Activated B cell treated with CpG ODN at 0.5 μM for 24 hours (primary cell): ENCODE data around the gene LGR6. TPM values are rescaled to one million over a fixed set of nuclear protein-coding genes. Genes with fewer than 3 reads are reported as not detected.

Experiments used
- ATAC-seq: fragments of 200-7000 bp; cut with Tn5 transposase; one replicate; pipeline ENCODE4 v1.10.0; 2021; ENCODE audit warnings: low read depth, mild to moderate bottlenecking, moderate library complexity
- CTCF ChIA-PET: fragments of 350-600 bp; sonication (Branson Sonifier 250); formaldehyde crosslinking; loops from one replicate; lab custom pipeline; 2021; ENCODE audit warnings: antibody characterized with exemption; lab: Charles Lee
- POLR2A ChIA-PET: fragments of 350-600 bp; sonication (Branson Sonifier 250); formaldehyde crosslinking; loops from one replicate; lab custom pipeline; 2021; ENCODE audit warnings: antibody characterized with exemption; lab: Charles Lee
- DNase-seq: peaks from one replicate; pipeline ENCODE4 v3.0.0; 2022
- H3K27ac Mint-ChIP-seq: one replicate; pipeline ENCODE4 v1.8.0; 2020; ENCODE audit warnings: mixed read lengths
- H3K27me3 Mint-ChIP-seq: one replicate; pipeline ENCODE4 v1.8.0; 2021; ENCODE audit warnings: mixed read lengths
- H3K36me3 Mint-ChIP-seq: one replicate; pipeline ENCODE4 v1.8.0; 2021; ENCODE audit warnings: low read depth, mixed read lengths
- H3K4me1 Mint-ChIP-seq: one replicate; pipeline ENCODE4 v1.8.0; 2021; ENCODE audit warnings: mixed read lengths
- H3K4me3 Mint-ChIP-seq: one replicate; pipeline ENCODE4 v1.8.0; 2020; ENCODE audit warnings: mild to moderate bottlenecking, mixed read lengths
- H3K9me3 Mint-ChIP-seq: one replicate; pipeline ENCODE4 v1.8.0; 2020; ENCODE audit warnings: mixed read lengths
- intact Hi-C: fragments of 100-400 bp; cut with micrococcal nuclease; formaldehyde crosslinking; loops from one replicate; pipeline ENCODE4 v1.15.1; 2024
- total RNA-seq: library from RNA; stranded (reverse); gene quantifications from 2 replicates; pipeline ENCODE4 v1.2.3, GENCODE V29; 2022
- TF ChIP-seq, protein P1 (sequence below): fragments of 200-600 bp; IDR thresholded peaks from one replicate; pipeline ENCODE4 v1.8.0; 2022; ENCODE audit warnings: antibody characterized with exemption, mild to moderate bottlenecking

LGR6 gene
- total RNA-seq, 1 donor from 2014 or later, result not detected

DNA sequence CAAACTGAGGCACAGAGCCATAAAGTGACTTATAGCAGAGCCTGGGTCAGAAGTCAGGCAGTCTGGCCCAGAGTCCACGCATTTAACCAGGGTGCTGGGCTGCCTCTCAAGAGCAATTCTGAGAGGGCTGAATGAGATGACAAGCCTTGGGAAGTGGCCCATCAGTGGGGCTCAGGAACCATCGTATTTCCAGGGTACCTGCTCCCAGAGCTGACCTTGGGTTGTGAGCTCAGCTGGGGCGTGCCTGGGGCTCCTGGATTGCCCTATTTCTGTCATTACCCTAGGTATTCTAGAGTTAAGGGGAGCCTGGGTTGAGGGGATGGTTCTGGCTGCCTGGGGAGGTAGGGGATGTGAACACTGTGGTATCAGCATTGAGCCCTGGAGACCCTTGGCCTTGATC is 49.4 kb downstream of the LGR6 start:
- DNase-seq (no peak), ATAC-seq (no peak)
- H3K4me1 Mint-ChIP-seq, result peaks cover 2% of the 10 kb centered on the region
- H3K4me3 Mint-ChIP-seq, result no peak overlapping the region
- ChIA-PET POLR2A (no interaction called here), CTCF (no interaction called here)
- H3K27ac Mint-ChIP-seq, result no peak overlapping the region
- no peaks in the 10 kb centered on the region for H3K9me3 Mint-ChIP-seq
- TF ChIP-seq, protein P1, sequence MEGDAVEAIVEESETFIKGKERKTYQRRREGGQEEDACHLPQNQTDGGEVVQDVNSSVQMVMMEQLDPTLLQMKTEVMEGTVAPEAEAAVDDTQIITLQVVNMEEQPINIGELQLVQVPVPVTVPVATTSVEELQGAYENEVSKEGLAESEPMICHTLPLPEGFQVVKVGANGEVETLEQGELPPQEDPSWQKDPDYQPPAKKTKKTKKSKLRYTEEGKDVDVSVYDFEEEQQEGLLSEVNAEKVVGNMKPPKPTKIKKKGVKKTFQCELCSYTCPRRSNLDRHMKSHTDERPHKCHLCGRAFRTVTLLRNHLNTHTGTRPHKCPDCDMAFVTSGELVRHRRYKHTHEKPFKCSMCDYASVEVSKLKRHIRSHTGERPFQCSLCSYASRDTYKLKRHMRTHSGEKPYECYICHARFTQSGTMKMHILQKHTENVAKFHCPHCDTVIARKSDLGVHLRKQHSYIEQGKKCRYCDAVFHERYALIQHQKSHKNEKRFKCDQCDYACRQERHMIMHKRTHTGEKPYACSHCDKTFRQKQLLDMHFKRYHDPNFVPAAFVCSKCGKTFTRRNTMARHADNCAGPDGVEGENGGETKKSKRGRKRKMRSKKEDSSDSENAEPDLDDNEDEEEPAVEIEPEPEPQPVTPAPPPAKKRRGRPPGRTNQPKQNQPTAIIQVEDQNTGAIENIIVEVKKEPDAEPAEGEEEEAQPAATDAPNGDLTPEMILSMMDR, result no peak
- intact Hi-C loops, result no loop called here
- peaks cover 13% of the 10 kb centered on the region for H3K27me3 Mint-ChIP-seq
- no peaks in the 10 kb centered on the region for H3K36me3 Mint-ChIP-seq

DNA sequence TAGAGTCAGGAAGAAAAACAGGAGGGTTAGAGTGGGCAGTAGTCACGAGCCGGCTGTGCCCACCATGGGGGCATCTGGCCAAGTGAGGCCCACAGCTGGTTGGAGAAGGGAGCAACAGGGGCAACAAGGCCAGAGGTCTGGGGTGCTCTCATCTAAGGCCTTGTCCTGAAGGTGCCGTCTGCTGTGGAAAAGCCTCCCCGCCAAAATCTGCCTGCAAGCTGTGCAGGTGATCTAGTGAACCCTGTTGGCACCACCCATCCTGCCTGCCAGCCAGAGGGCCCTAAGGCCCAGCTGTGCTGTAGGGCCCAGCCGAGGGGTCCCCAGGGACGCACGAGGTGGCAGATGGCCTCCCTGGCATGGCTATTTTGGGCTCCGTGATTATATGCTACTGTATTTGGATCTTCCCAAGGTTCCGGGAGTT is 51.3 kb downstream of the LGR6 start:
- no peak overlapping the region for H3K4me3 Mint-ChIP-seq
- H3K27ac Mint-ChIP-seq, result no peak overlapping the region
- intact Hi-C loops, result no loop called here
- TF ChIP-seq, protein P1, result no peak
- H3K27me3 Mint-ChIP-seq, result peaks cover 16% of the 10 kb centered on the region
- DNase-seq (no peak), ATAC-seq (no peak)
- CTCF ChIA-PET, result no interaction called here
- no peaks in the 10 kb centered on the region for H3K36me3 Mint-ChIP-seq
- POLR2A ChIA-PET, result no interaction called here
- no peaks in the 10 kb centered on the region for H3K9me3 Mint-ChIP-seq
- peaks cover 2% of the 10 kb centered on the region for H3K4me1 Mint-ChIP-seq

DNA sequence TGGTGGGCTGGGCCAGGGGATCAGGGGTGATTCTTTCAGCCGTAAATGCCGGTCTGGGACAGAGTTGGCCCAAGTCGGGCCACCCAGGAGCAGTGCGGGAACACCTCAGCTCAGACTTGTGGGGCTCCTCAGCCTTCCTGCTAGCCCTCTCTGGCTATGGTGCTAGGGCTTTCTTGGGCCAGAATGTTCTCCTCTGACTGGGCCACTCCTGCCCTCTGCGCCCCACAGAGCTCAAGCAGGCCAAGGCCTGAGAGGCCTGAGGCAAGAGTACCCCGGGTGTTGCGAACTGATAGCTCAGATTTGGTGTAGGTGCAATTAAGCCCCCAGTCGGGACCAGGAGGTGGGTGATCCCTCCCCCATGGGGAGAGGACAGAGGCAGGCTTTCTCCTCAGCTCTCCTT is 51.8 kb downstream of the LGR6 start:
- TF ChIP-seq, protein P1, result no peak
- ATAC-seq (no peak), DNase-seq (no peak)
- intact Hi-C loops, result no loop called here
- CTCF ChIA-PET, result interaction anchor here (1.0 kb wide), 1 partner anchor 52 kb away, joined by 4 read pairs; the partner anchor contains the start of gene LGR6
- Mint-ChIP-seq H3K4me3 (no peak overlapping the region), H3K27me3 (peaks cover 18% of the 10 kb centered on the region), H3K36me3 (no peaks in the 10 kb centered on the region), H3K27ac (no peak overlapping the region), H3K4me1 (peaks cover 2% of the 10 kb centered on the region), H3K9me3 (no peaks in the 10 kb centered on the region)
- POLR2A ChIA-PET, result no interaction called here

DNA sequence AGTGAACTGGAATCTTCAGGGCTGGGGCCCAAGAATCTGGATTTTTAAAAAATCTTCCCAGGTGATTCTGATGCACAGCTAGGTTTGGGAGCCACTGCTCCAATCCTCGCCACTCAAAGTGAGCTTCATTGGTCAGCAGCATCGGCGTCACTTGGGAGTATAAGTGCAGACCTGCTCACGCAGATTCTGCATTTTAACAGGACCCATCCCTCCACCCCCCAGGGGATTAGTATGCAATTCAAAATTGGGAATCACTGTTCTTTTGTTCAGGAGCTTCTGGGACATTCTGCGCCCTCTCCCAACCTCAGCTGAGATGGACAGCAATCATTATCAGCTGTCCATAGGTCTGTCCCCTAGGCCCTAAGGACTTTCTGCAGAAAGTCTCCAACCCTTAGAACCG is 53.5 kb downstream of the LGR6 start:
- CTCF ChIA-PET, result no interaction called here
- TF ChIP-seq, protein P1, result no peak
- H3K36me3 Mint-ChIP-seq, result no peaks in the 10 kb centered on the region
- H3K27ac Mint-ChIP-seq, result no peak overlapping the region
- ATAC-seq (no peak), DNase-seq (no peak)
- H3K4me1 Mint-ChIP-seq, result peaks cover 2% of the 10 kb centered on the region
- no peaks in the 10 kb centered on the region for H3K9me3 Mint-ChIP-seq
- POLR2A ChIA-PET, result no interaction called here
- H3K4me3 Mint-ChIP-seq, result no peak overlapping the region
- peaks cover 11% of the 10 kb centered on the region for H3K27me3 Mint-ChIP-seq
- intact Hi-C loops, result no loop called here

DNA sequence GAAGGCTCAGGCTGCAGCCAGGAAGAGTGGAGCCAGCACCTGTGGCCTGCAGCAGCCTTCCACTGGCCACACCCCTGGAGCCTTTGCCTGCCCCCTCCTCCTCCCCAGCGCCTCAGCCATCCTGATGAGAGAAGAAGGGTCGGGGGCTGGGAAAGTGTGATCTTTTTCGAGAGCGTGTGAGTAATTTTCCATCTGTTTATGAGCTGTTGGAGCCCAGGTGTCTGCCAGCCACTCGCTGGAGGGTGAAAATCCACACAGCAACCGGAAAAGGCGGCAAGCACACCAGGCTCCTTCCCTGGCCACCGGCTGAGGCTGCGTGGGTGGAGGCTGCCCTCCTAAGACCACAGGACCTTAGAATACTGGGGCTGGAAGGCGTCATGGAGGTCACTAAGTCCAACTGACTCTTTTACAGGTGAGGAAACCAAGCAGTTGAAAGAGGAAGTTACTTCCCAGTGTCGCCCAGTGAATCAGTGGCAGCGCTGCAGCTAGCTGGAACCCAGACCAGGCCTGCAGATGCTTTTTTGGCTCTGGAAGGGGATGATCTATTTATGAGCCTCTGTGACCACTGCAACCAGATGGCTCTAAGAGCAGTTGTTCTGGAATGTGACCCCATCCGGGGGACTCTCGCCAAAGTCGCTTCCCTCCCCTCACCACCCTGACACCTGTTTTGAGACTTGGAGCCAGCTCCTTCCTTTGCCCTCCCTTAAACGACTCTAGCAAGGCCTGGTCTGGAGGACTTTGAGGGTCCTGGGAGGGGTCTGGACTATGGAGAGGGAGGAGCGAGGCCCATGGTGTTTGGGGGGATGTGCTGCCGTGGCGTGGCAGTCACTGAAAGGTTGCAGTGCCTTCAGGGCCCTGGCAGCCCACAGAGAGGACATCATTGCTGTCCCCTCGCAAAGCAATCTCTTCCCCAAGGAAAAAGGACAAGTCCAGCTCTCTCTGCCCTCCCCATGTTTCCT is 54.5 kb downstream of the LGR6 start:
- peaks cover 11% of the 10 kb centered on the region for H3K27me3 Mint-ChIP-seq
- H3K4me1 Mint-ChIP-seq, result peaks cover 2% of the 10 kb centered on the region
- POLR2A ChIA-PET, result no interaction called here
- CTCF ChIA-PET, result no interaction called here
- no peak overlapping the region for H3K4me3 Mint-ChIP-seq
- DNase-seq (no peak), ATAC-seq (no peak)
- no peaks in the 10 kb centered on the region for H3K9me3 Mint-ChIP-seq
- TF ChIP-seq, protein P1, result no peak
- intact Hi-C loops, result no loop called here
- H3K27ac Mint-ChIP-seq, result no peak overlapping the region
- H3K36me3 Mint-ChIP-seq, result no peaks in the 10 kb centered on the region
